ENCODE data around the gene FAM47E.

DNA sequence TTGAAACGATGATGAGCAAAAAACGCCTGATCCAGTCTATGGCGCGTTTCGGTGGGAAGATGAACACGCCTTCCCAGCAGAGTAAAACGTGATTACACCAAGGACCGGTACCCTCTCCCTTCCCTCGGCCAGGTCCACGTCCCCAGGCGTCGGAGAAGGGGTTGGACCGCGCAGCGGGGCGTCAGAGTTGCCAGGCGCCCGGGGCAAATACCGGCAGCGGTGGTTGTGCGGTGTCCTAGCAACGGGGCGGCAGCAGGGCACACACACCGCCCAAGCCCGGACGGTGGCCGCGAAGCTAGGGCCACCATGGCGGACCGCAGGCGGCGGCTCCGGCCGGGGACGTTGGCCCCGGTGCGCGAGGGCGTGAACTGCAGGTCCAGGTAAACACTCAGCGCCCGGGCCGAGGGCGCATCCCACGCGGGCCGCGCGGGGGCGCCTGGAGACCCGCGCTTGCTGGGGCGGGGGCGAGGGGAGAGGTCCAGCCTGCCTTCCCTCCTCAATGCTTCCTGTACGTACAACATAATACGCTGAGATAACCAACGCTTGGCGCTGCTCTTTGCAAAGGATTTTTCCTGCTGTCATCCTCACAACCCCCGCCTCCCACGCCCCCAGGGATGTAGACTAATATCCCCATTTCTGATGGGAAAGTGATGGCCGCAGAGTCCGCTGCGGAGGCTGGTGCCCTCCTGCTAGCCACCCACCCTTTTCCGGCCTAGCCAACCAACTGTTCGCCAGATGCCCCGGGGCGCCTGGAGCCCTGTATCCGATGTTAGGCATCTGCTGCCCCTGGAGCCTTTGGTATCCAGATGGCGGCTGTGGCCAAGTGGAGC is at the start of gene FAM47E:
- TF ChIP-seq EZH2 (IDR thresholded peaks at IDR 0.05; ENCODE audit: borderline replicate concordance, low read depth, low read length, severe bottlenecking): no peak
- TF ChIP-seq, protein P1, sequence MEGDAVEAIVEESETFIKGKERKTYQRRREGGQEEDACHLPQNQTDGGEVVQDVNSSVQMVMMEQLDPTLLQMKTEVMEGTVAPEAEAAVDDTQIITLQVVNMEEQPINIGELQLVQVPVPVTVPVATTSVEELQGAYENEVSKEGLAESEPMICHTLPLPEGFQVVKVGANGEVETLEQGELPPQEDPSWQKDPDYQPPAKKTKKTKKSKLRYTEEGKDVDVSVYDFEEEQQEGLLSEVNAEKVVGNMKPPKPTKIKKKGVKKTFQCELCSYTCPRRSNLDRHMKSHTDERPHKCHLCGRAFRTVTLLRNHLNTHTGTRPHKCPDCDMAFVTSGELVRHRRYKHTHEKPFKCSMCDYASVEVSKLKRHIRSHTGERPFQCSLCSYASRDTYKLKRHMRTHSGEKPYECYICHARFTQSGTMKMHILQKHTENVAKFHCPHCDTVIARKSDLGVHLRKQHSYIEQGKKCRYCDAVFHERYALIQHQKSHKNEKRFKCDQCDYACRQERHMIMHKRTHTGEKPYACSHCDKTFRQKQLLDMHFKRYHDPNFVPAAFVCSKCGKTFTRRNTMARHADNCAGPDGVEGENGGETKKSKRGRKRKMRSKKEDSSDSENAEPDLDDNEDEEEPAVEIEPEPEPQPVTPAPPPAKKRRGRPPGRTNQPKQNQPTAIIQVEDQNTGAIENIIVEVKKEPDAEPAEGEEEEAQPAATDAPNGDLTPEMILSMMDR (IDR thresholded peaks at IDR 0.05; ENCODE audit: borderline replicate concordance, extremely low read depth, low read length, poor library complexity, severe bottlenecking): no peak

Data from DND-41 (cell line).